ENCODE data around the gene RAB3A. TPM values are rescaled to one million over a fixed set of nuclear protein-coding genes. Genes with fewer than 3 reads are reported as not detected.

Gene RAB3A
- total RNA-seq, 4 donors from 2014 or later, result 0.63 to 2.0 TPM; not detected in 2

GRCh38 chr19:18229915-18230314, 26.1 kb upstream of the RAB3A start:
- DNase-seq (ENCODE audit: low spot score) (no peak), ATAC-seq (ENCODE audit: low FRiP score) (no peak)
- TF ChIP-seq CTCF (IDR thresholded peaks at IDR 0.05), result no peak

GRCh38 chr19:18229474-18229873, 25.6 kb upstream of the RAB3A start:
- ATAC-seq (ENCODE audit: low FRiP score) (no peak), DNase-seq (ENCODE audit: low spot score) (no peak)
- TF ChIP-seq CTCF (IDR thresholded peaks at IDR 0.05), result no peak

- no peak for TF ChIP-seq CTCF (IDR thresholded peaks at IDR 0.05)
- DNase-seq (ENCODE audit: low spot score) (no peak), ATAC-seq (ENCODE audit: low FRiP score) (no peak)
Measured at GRCh38 chr19:18227781-18228271, 24.0 kb upstream of the RAB3A start.

- no peak for TF ChIP-seq CTCF (IDR thresholded peaks at IDR 0.05)
- ATAC-seq (ENCODE audit: low FRiP score) (no peak), DNase-seq (ENCODE audit: low spot score) (no peak)
Measured at GRCh38 chr19:18226956-18227780, 23.3 kb upstream of the RAB3A start.

GRCh38 chr19:18225702-18226468, 22.0 kb upstream of the RAB3A start, which contains the start of gene PDE4C:
PDE4C (minus strand) TSS chr19:18226438; CDS start chr19:18226415, 23 bp downstream.
- DNase-seq (ENCODE audit: low spot score), result no peak
- ATAC-seq (ENCODE audit: low FRiP score), result no peak
- no peak for TF ChIP-seq CTCF (IDR thresholded peaks at IDR 0.05)

GRCh38 chr19:18225355-18225701, 21.5 kb upstream of the RAB3A start:
- no peak for DNase-seq (ENCODE audit: low spot score)
- ATAC-seq (ENCODE audit: low FRiP score), result no peak
- TF ChIP-seq CTCF (IDR thresholded peaks at IDR 0.05), result no peak
